ENCODE measurements around the gene OR6A2.

OR6A2 gene

DNA sequence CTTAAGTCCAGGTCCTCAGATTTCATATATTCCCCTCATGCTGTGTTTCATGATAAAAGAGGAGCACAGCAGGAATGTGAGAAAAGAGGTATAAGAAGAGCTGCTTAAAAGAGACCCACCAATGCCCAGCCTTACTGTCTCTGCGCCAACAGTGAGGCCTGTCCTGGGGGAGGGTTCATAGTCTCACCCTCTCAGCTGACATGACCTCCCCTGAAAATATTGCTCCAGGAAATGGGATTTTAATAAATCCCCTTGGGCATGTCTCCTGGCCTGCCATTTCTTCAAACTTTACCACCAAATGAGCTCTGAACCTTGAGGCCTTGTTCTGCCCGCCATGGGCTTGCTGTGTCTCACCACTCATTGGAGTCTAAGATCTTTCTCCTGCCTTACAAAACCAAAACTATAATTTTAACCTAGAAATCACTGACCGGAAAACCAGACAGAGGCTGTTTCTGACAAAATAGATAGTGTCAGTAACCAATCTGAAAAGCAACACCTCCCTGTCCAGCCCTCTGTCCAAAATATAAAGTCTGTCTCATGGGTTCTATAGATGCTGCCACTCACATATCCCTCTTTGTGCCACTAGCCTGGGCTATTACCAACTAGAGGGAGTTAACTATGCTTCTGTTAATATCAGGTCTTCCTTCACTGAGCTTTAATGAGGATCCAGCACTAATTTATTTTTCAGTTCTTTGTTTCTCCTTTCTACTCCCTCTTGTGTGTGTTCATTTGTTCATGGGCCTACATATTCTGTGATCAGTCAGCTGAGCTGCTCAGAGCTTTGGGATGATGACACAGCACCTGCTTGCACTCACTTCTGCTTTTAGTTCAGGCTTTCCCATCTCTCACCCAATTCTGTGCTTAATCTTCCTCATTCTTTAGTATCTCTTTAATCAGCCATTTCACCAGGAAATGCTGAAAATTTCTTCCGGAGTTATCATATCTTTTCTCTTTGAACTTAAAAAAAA, 27.3 kb downstream of the OR6A2 start, which contains the start of gene OR2AG2:
Gene OR2AG2, minus strand, starts transcription at position 51 of the 968 bp plus-strand sequence. CDS start 3,019 bp downstream, outside the sequence.
- TF ChIP-seq, protein P1, sequence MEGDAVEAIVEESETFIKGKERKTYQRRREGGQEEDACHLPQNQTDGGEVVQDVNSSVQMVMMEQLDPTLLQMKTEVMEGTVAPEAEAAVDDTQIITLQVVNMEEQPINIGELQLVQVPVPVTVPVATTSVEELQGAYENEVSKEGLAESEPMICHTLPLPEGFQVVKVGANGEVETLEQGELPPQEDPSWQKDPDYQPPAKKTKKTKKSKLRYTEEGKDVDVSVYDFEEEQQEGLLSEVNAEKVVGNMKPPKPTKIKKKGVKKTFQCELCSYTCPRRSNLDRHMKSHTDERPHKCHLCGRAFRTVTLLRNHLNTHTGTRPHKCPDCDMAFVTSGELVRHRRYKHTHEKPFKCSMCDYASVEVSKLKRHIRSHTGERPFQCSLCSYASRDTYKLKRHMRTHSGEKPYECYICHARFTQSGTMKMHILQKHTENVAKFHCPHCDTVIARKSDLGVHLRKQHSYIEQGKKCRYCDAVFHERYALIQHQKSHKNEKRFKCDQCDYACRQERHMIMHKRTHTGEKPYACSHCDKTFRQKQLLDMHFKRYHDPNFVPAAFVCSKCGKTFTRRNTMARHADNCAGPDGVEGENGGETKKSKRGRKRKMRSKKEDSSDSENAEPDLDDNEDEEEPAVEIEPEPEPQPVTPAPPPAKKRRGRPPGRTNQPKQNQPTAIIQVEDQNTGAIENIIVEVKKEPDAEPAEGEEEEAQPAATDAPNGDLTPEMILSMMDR (IDR thresholded peaks at IDR 0.05; ENCODE audit: low read depth, low read length, missing control alignments): no peak

DNA sequence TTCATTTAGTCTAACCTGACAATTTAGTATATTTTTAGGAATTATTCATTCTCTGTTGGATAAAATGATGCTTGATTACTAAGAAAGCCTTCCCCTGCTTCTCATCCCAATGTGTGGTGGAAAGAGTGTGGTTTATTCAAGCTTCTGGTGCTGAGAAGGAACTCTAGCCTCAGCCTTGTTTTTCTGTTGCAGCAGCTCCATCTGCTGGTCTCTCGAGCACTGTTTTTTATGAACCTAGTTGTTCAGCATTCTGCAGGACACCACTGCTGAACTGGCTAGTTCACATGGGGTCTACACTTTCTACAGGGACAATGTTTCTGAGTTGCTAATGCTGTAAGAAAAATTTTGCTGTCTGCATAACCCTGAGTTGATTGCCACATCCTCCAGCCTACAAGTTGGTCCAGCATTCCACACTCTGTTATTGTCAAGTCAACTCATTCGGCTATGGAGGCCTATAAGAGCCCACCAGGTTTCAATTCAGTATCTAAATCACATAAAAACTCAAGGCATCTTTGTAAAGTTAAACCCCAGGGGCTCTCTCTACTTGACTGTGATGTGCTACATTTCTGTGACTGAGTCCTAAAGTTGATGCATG, 42.0 kb downstream of the OR6A2 start:
- TF ChIP-seq, protein P1 (IDR thresholded peaks at IDR 0.05; ENCODE audit: low read depth, low read length, missing control alignments): peak; percentile 80
- in situ Hi-C loops (cut with HindIII; ENCODE audit: low sequenced_read_pairs): no loop called here
- DNase-seq (ENCODE audit: low read depth): peak; percentile 37
- no peak overlapping the region for H3K4me3 ChIP-seq (ENCODE audit: low read depth, low read length)

More for the DNA sequence above, 27.3 kb downstream of the OR6A2 start, which contains the start of gene OR2AG2:
- no peak for DNase-seq (ENCODE audit: low read depth)
- H3K4me3 ChIP-seq (ENCODE audit: low read depth, low read length): no peak within 1 kb of the TSS
- in situ Hi-C loops (cut with HindIII; ENCODE audit: low sequenced_read_pairs): no loop called here

DNA sequence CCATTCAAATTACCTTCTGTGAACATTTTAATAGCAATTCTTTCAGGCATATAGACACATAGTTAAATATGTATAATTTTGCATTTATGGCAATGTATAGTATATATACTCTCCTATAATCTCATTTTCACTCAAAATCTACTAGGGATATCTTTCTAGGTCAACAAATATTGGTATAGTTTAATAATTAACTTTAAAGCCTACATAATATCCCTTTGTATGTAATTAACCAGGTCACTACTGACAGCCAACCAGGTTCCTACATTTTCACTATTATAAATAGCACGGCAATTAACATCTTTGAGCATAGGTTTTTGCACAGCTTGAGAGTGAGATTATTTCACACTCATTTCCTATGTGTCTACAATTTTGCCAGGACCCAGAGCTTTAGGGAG, 43.5 kb downstream of the OR6A2 start:
- TF ChIP-seq, protein P1 (IDR thresholded peaks at IDR 0.05; ENCODE audit: low read depth, low read length, missing control alignments): no peak
- H3K4me3 ChIP-seq (ENCODE audit: low read depth, low read length): no peak overlapping the region
- in situ Hi-C loops (cut with HindIII; ENCODE audit: low sequenced_read_pairs): no loop called here
- no peak for DNase-seq (ENCODE audit: low read depth)

DNA sequence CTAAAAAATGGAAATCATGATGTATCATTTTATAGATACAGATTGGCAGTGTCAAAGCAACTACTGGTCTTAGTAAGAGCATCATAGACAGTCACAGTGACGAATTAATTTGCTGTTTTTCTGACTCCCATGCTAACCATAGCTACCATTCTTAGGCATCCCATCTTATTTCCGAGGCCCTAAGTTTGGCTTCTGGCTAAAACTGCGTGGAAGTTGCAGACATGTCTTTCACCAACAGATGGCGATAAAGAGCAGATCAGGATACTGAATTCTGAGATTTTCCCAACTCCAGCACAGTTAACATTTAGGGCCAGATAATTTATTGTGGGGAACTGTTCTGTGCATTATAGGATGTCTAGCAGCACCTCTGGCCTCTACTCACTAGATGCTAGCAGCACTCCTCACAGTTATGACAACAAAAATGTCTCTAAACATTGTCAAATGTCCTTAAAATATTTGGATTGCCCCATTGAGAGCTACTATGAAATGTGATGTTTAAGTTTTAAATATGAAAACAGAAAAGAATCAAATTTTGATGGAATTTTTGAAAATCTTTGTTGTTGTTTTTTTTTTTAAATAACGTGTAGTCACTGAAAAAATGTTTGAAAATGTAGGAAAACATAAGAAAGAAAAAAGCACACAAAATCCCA, 44.1 kb downstream of the OR6A2 start:
- DNase-seq (ENCODE audit: low read depth): no peak
- H3K4me3 ChIP-seq (ENCODE audit: low read depth, low read length): no peak overlapping the region
- in situ Hi-C loops (cut with HindIII; ENCODE audit: low sequenced_read_pairs): no loop called here
- TF ChIP-seq, protein P1 (IDR thresholded peaks at IDR 0.05; ENCODE audit: low read depth, low read length, missing control alignments): peak; percentile 95

DNA sequence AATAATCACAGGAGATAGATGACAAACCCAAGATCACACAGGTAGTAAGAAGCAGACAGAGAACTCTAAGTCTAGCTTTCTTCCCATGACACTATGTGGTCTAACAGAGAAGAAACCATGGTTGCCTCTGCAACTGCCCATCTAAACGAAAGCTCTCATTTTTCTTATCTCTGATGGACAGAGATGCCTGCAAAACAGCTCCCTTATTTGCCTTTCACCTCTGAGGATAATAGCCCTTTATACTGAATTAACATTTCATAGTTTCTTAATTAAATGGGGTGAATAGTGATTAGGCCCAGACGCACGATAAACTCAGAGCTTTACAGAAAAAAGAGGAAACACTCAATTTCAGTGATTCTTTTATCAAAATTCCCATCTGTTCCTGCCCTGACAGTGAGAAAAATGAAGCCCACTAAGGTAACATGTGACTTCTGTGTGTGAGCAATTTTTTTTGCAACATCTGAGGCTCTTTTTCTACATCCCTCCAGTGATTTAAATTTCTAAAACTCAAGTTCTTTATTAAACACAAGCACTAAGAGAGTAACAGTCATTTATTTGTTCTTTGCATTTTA, 52.3 kb downstream of the OR6A2 start:
- DNase-seq (ENCODE audit: low read depth): no peak
- in situ Hi-C loops (cut with HindIII; ENCODE audit: low sequenced_read_pairs): no loop called here
- H3K4me3 ChIP-seq (ENCODE audit: low read depth, low read length): no peak overlapping the region
- TF ChIP-seq, protein P1 (IDR thresholded peaks at IDR 0.05; ENCODE audit: low read depth, low read length, missing control alignments): no peak

DNA sequence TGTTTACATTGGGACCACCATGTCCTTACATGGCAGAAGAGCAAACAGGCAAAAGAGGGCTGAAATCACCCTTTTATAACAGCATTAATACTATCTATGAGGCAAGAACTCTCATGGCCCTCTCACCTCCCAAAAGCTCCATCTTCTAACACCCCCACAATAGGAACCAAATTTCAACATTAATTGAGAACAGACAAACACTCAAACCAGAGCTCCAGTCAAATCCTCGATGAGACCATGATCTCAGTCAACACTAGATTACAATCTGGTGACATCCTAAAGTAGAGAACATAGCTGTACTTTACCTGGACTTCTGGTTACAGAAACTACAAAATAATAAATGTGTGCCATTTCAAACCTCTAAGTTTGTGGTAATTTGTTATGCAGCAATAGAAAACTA, 52.9 kb downstream of the OR6A2 start:
- TF ChIP-seq, protein P1 (IDR thresholded peaks at IDR 0.05; ENCODE audit: low read depth, low read length, missing control alignments): no peak
- DNase-seq (ENCODE audit: low read depth): no peak
- in situ Hi-C loops (cut with HindIII; ENCODE audit: low sequenced_read_pairs): no loop called here
- H3K4me3 ChIP-seq (ENCODE audit: low read depth, low read length): no peak overlapping the region

Measured in astrocyte of the cerebellum (primary cell).